WTC11 (cell line): ENCODE data around the gene STUB1. TPM values are rescaled to one million over a fixed set of nuclear protein-coding genes. Genes with fewer than 3 reads are reported as not detected.

Experiments used
- AFF4 ChIP-seq: sonication (generic); formaldehyde crosslinking; IDR thresholded peaks from 2 replicates; pipeline ENCODE4 v1.8.1; 2023; ENCODE audit warnings: mild to moderate bottlenecking, missing genetic modification reagents, borderline replicate concordance
- CBFB ChIP-seq: sonication (generic); formaldehyde crosslinking; IDR thresholded peaks from 2 replicates; pipeline ENCODE4 v1.8.1; 2022; ENCODE audit warnings: mild to moderate bottlenecking, low read depth, missing genetic modification reagents
- ELF4 ChIP-seq: sonication (generic); formaldehyde crosslinking; IDR thresholded peaks from 2 replicates; pipeline ENCODE4 v1.8.1; 2022; ENCODE audit warnings: low read depth, mild to moderate bottlenecking, moderate library complexity, missing genetic modification reagents
- ESRRA ChIP-seq: sonication (generic); formaldehyde crosslinking; IDR thresholded peaks from 2 replicates; pipeline ENCODE4 v1.8.1; 2022; ENCODE audit warnings: mild to moderate bottlenecking, missing genetic modification reagents, borderline replicate concordance
- ETV6 ChIP-seq: sonication (generic); formaldehyde crosslinking; IDR thresholded peaks from 2 replicates; pipeline ENCODE4 v1.8.1; 2022; ENCODE audit warnings: mild to moderate bottlenecking, missing genetic modification reagents
- FOXK1 ChIP-seq: sonication (generic); formaldehyde crosslinking; IDR thresholded peaks from 2 replicates; pipeline ENCODE4 v1.8.0; 2022; ENCODE audit warnings: mild to moderate bottlenecking, moderate library complexity, missing genetic modification reagents
- HMGA2 ChIP-seq: fragments of 250-450 bp; sonication (Bioruptor Pico); IDR thresholded peaks from 2 replicates; pipeline ENCODE4 v1.4.0; 2021; ENCODE audit warnings: mild to moderate bottlenecking, moderate library complexity
- IRF1 ChIP-seq: sonication (generic); formaldehyde crosslinking; IDR thresholded peaks from 2 replicates; pipeline ENCODE4 v1.8.0; 2023; ENCODE audit warnings: missing genetic modification reagents
- JAZF1 ChIP-seq: fragments of 250-450 bp; sonication (Bioruptor Pico); IDR thresholded peaks from 2 replicates; pipeline ENCODE4 v1.9.0; 2021; ENCODE audit warnings: moderate library complexity, mild to moderate bottlenecking, inconsistent platforms
- JUN ChIP-seq: sonication (generic); formaldehyde crosslinking; IDR thresholded peaks from 2 replicates; pipeline ENCODE4 v1.8.0; 2023; ENCODE audit warnings: mild to moderate bottlenecking, missing genetic modification reagents
- MYBL2 ChIP-seq: sonication (generic); formaldehyde crosslinking; IDR thresholded peaks from 2 replicates; pipeline ENCODE4 v1.8.1; 2023; ENCODE audit warnings: mild to moderate bottlenecking, moderate library complexity, missing genetic modification reagents
- NR2C2 ChIP-seq: sonication (generic); formaldehyde crosslinking; IDR thresholded peaks from 2 replicates; pipeline ENCODE4 v1.8.0; 2022; ENCODE audit warnings: mild to moderate bottlenecking, missing genetic modification reagents
- NR3C1 ChIP-seq: sonication (generic); formaldehyde crosslinking; conservative IDR thresholded peaks from 2 replicates; pipeline ENCODE4 v1.8.1; 2023; ENCODE audit warnings: low read depth, mild to moderate bottlenecking, missing genetic modification reagents
- SMAD3 ChIP-seq: sonication (generic); formaldehyde crosslinking; IDR thresholded peaks from 2 replicates; pipeline ENCODE4 v1.8.0; 2022; ENCODE audit warnings: missing genetic modification reagents, mild to moderate bottlenecking, borderline replicate concordance
- SP1 ChIP-seq: sonication (generic); formaldehyde crosslinking; conservative IDR thresholded peaks from 2 replicates; pipeline ENCODE4 v1.8.1; 2022; ENCODE audit warnings: missing genetic modification reagents
- TEAD1 ChIP-seq: sonication (generic); formaldehyde crosslinking; IDR thresholded peaks from 2 replicates; pipeline ENCODE4 v1.8.0; 2022; ENCODE audit warnings: mild to moderate bottlenecking, missing genetic modification reagents
- TEAD4 ChIP-seq: sonication (generic); formaldehyde crosslinking; IDR thresholded peaks from 2 replicates; pipeline ENCODE4 v1.8.0; 2022; ENCODE audit warnings: mild to moderate bottlenecking, missing genetic modification reagents
- USF2 ChIP-seq: sonication (generic); formaldehyde crosslinking; IDR thresholded peaks from 2 replicates; pipeline ENCODE4 v1.8.1; 2023; ENCODE audit warnings: mild to moderate bottlenecking, missing genetic modification reagents, moderate library complexity
- ZBTB21 ChIP-seq: sonication (generic); formaldehyde crosslinking; IDR thresholded peaks from 2 replicates; pipeline ENCODE4 v1.8.1; 2023; ENCODE audit warnings: mild to moderate bottlenecking, missing genetic modification reagents, borderline replicate concordance
- ZBTB43 ChIP-seq: sonication (generic); formaldehyde crosslinking; IDR thresholded peaks from 2 replicates; pipeline ENCODE4 v1.8.1; 2023; ENCODE audit warnings: mild to moderate bottlenecking, missing genetic modification reagents
- ZNF263 ChIP-seq: sonication (generic); formaldehyde crosslinking; IDR thresholded peaks from 2 replicates; pipeline ENCODE4 v1.8.1; 2022; ENCODE audit warnings: low read depth, mild to moderate bottlenecking, moderate library complexity, missing genetic modification reagents
- ZNF317 ChIP-seq: sonication (generic); formaldehyde crosslinking; IDR thresholded peaks from 2 replicates; pipeline ENCODE4 v1.8.1; 2023; ENCODE audit warnings: low read depth, mild to moderate bottlenecking, moderate library complexity, missing genetic modification reagents, borderline replicate concordance
- ZNF416 ChIP-seq: fragments of 250-450 bp; sonication (Bioruptor Pico); IDR thresholded peaks from 2 replicates; pipeline ENCODE4 v1.9.0; 2021; ENCODE audit warnings: mild to moderate bottlenecking, inconsistent platforms
- total RNA-seq: library from RNA; stranded (reverse); gene quantifications from 3 replicates; pipeline ENCODE4 v1.2.3, GENCODE V29; 2021
- TF ChIP-seq, protein P1 (sequence below): sonication (generic); formaldehyde crosslinking; conservative IDR thresholded peaks from 2 replicates; pipeline ENCODE4 v1.8.1; 2022; ENCODE audit warnings: mild to moderate bottlenecking, missing genetic modification reagents
- TF ChIP-seq, protein P2 (sequence below): sonication (generic); formaldehyde crosslinking; IDR thresholded peaks from 2 replicates; pipeline ENCODE4 v1.8.1; 2023; ENCODE audit warnings: mild to moderate bottlenecking, moderate library complexity, missing genetic modification reagents
- TF ChIP-seq, protein P3 (sequence below): sonication (generic); formaldehyde crosslinking; IDR thresholded peaks from 2 replicates; pipeline ENCODE4 v1.8.1; 2022; ENCODE audit warnings: mild to moderate bottlenecking, moderate library complexity, missing genetic modification reagents
- TF ChIP-seq, protein P4 (sequence below): sonication (generic); formaldehyde crosslinking; IDR thresholded peaks from 2 replicates; pipeline ENCODE4 v1.8.1; 2022; ENCODE audit warnings: missing genetic modification reagents, borderline replicate concordance

Gene STUB1
- total RNA-seq, 1 experiment from 2014 or later = 88.2 TPM

DNA sequence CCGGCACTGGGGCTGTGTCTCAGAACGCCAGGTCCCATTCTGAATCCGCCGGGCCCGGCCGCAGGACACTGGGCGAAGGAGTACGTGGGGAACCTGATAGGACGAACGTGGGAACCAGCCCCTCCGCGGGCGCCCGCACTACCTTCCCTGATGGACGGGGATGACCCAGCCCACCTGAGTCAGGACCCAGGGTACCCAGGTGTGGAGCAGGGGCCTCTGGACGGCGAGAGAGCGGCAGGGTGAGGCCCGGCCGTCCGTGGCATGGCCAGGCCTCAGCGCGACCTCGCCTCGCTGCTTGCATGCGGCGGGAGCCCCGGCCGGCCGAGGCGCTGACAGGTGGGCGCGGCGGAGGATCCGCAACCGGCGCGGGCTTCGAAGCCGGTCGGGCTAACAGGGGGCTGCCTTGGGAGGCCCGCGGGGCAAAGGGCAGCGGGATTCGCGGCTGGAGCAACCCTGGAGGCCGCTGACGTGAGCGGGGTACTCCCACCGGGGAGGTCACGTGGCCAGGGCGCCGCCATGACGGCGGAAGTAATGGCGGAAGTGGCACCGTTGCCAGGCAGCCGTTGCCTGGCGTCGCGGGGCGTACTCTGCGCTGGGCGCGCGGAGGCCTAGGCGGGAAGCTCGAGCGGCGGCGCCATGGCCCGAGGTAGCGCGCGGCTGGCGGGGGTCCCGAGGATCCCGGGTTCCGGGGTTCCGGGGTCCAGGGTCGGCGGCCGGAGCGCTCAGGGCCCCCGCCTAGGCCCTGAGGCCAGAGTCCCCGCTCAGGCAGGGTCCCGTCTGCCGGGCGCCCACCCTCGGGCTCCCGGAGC lies 31.2 kb upstream of the STUB1 start, which contains the start of gene WDR90 (continued):
- TF ChIP-seq ZBTB43 (peak; percentile 54; the same call in 1 of the 2 replicates), HMGA2 (CRISPR knock-in tag) (no peak), ELF4 (CRISPR knock-in tag) (peak; percentile 72; the same call in 1 of the 2 replicates), CBFB (CRISPR knock-in tag) (peak; percentile 91), ZBTB21 (CRISPR knock-in tag) (0 out of 2 replicates have a peak, but pooled peaks have one; percentile 28), ZNF317 (CRISPR knock-in tag) (no peak), JAZF1 (CRISPR knock-in tag) (no peak), TEAD1 (CRISPR knock-in tag) (peak; percentile 82; the same call in 1 of the 2 replicates), ZNF263 (CRISPR knock-in tag) (no peak), ZNF416 (CRISPR knock-in tag) (peak; percentile 44; the same call in 1 of the 2 replicates), ETV6 (CRISPR knock-in tag) (peak; percentile 65), AFF4 (CRISPR knock-in tag) (peak; percentile 76; the same call in 1 of the 2 replicates), USF2 (CRISPR knock-in tag) (peak; percentile 99), NR3C1 (peak; percentile 94), ESRRA (CRISPR knock-in tag) (peak; percentile 13; the same call in 1 of the 2 replicates), SMAD3 (CRISPR knock-in tag) (peak; percentile 34; the same call in 1 of the 2 replicates), FOXK1 (CRISPR knock-in tag) (peak; percentile 77), IRF1 (CRISPR knock-in tag) (no peak; the same call in 1 of the 2 replicates), SP1 (CRISPR knock-in tag) (peak; percentile 72), NR2C2 (no peak), TEAD4 (CRISPR knock-in tag) (no peak), JUN (CRISPR knock-in tag) (peak; percentile 79; the same call in 1 of the 2 replicates), MYBL2 (CRISPR knock-in tag) (peak; percentile 43; the same call in 1 of the 2 replicates)
- TF ChIP-seq, protein P1, sequence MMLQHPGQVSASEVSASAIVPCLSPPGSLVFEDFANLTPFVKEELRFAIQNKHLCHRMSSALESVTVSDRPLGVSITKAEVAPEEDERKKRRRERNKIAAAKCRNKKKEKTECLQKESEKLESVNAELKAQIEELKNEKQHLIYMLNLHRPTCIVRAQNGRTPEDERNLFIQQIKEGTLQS = no peak
- TF ChIP-seq, protein P2, sequence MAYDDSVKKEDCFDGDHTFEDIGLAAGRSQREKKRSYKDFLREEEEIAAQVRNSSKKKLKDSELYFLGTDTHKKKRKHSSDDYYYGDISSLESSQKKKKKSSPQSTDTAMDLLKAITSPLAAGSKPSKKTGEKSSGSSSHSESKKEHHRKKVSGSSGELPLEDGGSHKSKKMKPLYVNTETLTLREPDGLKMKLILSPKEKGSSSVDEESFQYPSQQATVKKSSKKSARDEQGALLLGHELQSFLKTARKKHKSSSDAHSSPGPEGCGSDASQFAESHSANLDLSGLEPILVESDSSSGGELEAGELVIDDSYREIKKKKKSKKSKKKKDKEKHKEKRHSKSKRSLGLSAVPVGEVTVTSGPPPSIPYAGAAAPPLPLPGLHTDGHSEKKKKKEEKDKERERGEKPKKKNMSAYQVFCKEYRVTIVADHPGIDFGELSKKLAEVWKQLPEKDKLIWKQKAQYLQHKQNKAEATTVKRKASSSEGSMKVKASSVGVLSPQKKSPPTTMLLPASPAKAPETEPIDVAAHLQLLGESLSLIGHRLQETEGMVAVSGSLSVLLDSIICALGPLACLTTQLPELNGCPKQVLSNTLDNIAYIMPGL (CRISPR knock-in tag) = peak; percentile 46; the same call in 1 of the 2 replicates
- TF ChIP-seq, protein P3, sequence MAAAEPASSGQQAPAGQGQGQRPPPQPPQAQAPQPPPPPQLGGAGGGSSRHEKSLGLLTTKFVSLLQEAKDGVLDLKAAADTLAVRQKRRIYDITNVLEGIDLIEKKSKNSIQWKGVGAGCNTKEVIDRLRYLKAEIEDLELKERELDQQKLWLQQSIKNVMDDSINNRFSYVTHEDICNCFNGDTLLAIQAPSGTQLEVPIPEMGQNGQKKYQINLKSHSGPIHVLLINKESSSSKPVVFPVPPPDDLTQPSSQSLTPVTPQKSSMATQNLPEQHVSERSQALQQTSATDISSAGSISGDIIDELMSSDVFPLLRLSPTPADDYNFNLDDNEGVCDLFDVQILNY (CRISPR knock-in tag) = peak; percentile 91; the same call in 1 of the 2 replicates
- TF ChIP-seq, protein P4, sequence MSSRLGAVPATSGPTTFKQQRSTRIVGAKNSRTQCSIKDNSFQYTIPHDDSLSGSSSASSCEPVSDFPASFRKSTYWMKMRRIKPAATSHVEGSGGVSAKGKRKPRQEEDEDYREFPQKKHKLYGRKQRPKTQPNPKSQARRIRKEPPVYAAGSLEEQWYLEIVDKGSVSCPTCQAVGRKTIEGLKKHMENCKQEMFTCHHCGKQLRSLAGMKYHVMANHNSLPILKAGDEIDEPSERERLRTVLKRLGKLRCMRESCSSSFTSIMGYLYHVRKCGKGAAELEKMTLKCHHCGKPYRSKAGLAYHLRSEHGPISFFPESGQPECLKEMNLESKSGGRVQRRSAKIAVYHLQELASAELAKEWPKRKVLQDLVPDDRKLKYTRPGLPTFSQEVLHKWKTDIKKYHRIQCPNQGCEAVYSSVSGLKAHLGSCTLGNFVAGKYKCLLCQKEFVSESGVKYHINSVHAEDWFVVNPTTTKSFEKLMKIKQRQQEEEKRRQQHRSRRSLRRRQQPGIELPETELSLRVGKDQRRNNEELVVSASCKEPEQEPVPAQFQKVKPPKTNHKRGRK (CRISPR knock-in tag) = no peak
